Vagina (tissue), 2 donors: Measurements from ENCODE around the gene CLCF1.

Experiments used
- POLR2A ChIP-seq, 2 donors: fragments of 450-650 bp; IDR thresholded peaks; one replicate each; pipeline ENCODE4 v1.6.1; 2017; ENCODE audit warnings: antibody characterized with exemption in 2 of 2, mild to moderate bottlenecking in 2 of 2, moderate library complexity in 2 of 2
- POLR2AphosphoS5 ChIP-seq, 2 donors: sonication (generic); formaldehyde crosslinking; IDR thresholded peaks; one replicate each; pipeline ENCODE4 v1.9.0; 2017; ENCODE audit warnings: antibody characterized with exemption in 2 of 2, mild to moderate bottlenecking in 2 of 2, low read depth in 1 of 2; ENCODE audit not compliant: insufficient read depth in 1 of 2
- TF ChIP-seq, protein P1 (sequence below), 3 experiments: fragments of 450-650 bp in 2 of 3; fragments of 200-600 bp in 1 of 3; sonication (generic) in 1 of 3; IDR thresholded peaks; one replicate each; pipeline ENCODE4 v1.5.1; 2017 to 2019; ENCODE audit warnings: antibody characterized with exemption in 3 of 3, mild to moderate bottlenecking in 2 of 3, moderate library complexity in 2 of 3

DNA sequence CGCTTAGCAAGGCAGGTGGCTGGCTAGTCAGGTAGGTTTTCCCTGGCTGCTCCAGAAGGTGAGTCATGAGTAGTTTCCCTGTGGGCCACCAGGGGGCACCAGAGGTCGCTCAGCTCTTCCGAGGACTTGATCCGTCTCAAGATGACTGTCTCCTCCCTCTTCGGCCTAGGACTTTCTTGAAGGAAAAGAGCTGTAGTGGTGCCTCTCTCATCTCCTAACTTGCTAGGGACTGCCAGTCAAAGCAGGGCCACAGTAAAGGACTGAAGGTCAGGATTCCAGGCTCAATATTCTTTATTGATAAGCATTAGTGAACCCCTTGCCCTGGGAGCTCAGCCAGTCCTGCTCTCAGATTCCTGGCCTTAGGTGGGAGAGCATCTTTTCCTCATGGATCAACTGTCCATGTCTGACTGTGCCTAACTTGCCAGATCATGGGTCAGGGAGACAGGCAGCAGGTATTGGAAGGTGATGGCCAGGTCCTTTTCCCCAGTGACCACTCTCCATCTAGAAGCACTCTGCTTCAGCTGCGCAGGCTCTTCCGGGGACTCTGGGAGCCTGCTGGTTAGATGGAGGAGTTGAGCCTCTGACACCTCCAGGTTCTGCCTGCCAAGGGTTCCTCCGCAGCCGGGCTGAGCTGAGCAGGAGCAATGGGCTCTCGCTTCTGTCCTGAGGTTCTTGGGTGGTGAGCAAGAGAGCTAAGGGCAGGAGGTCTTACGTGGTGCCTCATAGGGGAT, 22.0 kb downstream of the CLCF1 start:
- TF ChIP-seq, protein P1, sequence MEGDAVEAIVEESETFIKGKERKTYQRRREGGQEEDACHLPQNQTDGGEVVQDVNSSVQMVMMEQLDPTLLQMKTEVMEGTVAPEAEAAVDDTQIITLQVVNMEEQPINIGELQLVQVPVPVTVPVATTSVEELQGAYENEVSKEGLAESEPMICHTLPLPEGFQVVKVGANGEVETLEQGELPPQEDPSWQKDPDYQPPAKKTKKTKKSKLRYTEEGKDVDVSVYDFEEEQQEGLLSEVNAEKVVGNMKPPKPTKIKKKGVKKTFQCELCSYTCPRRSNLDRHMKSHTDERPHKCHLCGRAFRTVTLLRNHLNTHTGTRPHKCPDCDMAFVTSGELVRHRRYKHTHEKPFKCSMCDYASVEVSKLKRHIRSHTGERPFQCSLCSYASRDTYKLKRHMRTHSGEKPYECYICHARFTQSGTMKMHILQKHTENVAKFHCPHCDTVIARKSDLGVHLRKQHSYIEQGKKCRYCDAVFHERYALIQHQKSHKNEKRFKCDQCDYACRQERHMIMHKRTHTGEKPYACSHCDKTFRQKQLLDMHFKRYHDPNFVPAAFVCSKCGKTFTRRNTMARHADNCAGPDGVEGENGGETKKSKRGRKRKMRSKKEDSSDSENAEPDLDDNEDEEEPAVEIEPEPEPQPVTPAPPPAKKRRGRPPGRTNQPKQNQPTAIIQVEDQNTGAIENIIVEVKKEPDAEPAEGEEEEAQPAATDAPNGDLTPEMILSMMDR (IDR thresholded peaks at IDR 0.05) = peak; percentile 82 to 93 (median 90)
- peak in 1 of 2 donors; percentile 48 for TF ChIP-seq POLR2AphosphoS5 (IDR thresholded peaks at IDR 0.05; ENCODE audit: insufficient read depth in 1 of 2, low read depth in 1 of 2)
- no peak for TF ChIP-seq POLR2A (IDR thresholded peaks at IDR 0.05)
